ENCODE data around the gene TMEM43.
A peak's percentile ranks its signal among the peaks of the same experiment; 100 is the strongest.

The TMEM43 gene

DNA sequence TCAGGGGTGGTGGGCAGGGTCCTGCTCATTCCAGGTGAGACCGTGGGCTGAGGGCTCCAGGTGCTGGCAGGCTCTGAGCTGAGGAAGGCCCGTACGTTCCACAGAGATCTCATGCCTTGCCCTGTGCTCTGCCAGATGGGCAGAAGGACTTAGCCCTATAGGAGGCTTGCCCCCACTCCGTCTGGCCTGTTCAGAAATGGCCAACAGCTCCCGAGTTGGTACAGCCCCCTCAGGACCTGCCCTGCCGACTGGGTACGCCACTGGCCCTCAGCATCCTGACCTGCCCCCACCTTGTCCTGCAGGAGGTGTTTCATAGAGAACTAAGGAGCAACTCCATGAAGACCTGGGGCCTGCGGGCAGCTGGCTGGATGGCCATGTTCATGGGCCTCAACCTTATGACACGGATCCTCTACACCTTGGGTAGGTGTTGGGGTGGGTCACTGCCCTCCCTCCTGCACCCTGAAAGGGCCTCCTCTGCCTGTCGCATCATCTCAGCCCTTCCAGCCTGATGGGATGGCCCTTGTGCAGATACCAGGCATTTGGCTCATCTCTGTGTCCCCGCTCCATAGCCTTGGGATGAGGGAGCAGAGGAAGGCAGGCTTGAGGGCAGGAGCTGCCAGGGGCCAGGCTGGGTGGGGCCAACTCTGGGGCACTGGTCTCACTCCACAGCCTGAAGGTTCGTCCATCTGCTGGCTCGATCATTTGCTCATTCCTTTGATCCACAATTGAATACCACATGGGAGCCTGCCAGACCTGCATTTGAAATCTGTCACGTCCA, 14.2 kb downstream of the TMEM43 start:
- DNase-seq, result no peak

- no peak for DNase-seq
These were observed 14.9 kb downstream of the TMEM43 start for GRCh38 chr3:14139771-14140170.

- no peak for DNase-seq
These were observed 15.8 kb downstream of the TMEM43 start for GRCh38 chr3:14140668-14141067.

DNA sequence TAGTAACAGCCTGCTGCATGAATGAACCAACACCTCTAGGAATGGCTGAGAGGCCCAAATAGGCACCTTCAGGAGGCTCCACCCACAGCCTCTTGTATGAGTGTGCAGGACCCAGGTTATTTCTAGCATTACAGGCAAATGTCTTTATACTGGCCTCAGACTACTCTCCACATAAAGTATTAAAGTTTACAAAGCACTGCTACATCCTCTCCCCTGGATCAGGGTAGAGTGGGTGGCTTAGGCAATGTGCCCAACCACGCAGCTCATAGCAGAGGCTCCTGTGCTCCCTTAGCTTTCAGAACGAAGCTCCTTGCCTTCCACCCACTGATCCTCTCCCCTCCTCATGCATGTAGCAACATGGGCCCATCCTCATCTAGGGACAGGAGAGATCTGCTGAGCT, 16.3 kb downstream of the TMEM43 start:
- DNase-seq, result no peak

- DNase-seq, result no peak
These were observed 16.9 kb downstream of the TMEM43 start for GRCh38 chr3:14141602-14142341.

DNA sequence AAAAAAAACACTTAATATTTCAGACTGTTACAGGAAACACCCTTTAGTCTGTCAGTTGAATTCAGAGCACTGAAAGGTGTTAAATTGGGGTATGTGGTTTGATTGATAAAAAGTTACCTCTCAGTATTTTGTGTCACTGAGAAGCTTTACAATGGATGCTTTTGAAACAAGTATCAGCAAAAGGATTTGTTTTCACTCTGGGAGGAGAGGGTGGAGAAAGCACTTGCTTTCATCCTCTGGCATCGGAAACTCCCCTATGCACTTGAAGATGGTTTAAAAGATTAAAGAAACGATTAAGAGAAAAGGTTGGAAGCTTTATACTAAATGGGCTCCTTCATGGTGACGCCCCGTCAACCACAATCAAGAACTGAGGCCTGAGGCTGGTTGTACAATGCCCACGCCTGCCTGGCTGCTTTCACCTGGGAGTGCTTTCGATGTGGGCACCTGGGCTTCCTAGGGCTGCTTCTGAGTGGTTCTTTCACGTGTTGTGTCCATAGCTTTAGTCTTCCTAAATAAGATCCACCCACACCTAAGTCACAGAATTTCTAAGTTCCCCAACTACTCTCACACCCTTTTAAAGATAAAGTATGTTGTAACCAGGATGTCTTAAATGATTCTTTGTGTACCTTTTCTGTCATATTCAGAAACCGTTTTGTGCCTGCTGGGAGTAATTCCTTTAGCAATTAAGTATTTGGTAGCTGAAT, 17.9 kb downstream of the TMEM43 start:
- no peak for DNase-seq

- DNase-seq, result no peak
These were observed 18.7 kb downstream of the TMEM43 start for GRCh38 chr3:14143271-14144225.

- peak; percentile 75 for DNase-seq
These were observed 19.7 kb downstream of the TMEM43 start for GRCh38 chr3:14144423-14145075.

- no peak for DNase-seq
These were observed 20.4 kb downstream of the TMEM43 start for GRCh38 chr3:14145236-14145635.

DNA sequence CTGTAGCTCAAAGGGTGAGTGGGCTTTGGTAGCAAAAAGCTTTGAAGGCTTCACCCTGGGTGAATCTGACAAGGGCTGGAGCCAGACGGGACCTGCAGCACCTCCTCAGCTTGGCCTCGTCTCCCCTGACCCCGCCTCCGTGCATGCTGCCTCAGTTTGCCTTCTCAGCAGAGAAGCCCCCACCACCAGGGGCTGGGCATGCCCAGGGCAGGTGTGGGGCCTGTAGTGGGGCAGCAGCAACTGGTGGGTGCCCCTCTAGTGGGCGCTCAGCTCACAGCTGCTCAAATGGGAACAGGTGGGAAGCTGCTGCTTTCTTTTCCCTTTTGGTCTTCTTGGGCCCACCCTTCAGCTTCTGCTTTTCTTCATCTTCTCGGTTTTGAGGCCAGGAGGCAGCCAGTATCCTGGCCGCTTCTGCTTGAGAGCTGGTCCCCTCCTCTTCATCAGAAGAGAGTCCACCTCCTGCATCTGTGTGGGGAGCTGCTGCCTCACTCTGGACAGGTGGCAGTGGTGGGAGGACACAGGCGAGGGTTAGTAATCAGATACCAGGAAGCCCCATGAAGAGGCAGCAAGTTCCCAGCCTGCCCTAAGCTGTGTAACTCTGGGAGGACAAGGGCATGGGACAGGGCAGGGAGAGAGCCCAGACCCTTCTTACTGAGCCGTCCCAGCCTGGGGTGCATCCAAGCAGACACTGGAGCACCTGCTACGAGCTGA, 21.0 kb downstream of the TMEM43 start:
- no peak for DNase-seq

DNA sequence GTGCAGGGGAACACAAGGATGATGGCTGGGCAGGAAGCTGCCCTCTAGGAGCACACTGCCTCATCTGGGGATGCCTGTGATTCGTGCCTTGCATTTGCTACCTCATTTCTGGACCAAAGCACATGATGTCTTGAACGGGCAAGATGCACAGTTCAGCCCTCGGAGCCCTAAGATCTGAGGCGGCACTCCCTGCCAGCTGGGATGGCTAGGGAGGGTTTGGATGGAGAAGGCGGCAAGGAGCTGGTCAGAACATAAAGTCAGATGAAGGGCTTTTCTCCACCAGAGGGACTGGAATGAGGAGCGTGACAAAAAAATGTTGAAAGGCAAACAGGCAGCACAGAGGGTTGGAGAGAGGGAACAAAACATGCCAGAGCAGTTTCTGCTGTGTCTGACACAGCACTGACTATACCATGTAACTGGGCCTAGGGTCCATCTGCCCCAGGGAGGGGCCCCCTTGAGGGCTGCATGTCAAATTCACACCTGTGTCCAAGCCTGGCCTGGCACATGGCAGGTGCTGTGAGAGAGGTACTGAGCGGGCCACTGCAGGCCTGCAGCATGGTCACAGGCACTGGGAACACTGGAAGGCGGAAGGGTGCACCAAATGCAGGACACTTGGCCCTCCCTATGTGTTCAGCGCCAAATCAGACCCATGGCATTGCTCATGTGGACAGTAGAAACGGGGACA, 21.7 kb downstream of the TMEM43 start:
- DNase-seq, result no peak

- no peak for DNase-seq
These were observed 22.2 kb downstream of the TMEM43 start for GRCh38 chr3:14147066-14147435.

DNA sequence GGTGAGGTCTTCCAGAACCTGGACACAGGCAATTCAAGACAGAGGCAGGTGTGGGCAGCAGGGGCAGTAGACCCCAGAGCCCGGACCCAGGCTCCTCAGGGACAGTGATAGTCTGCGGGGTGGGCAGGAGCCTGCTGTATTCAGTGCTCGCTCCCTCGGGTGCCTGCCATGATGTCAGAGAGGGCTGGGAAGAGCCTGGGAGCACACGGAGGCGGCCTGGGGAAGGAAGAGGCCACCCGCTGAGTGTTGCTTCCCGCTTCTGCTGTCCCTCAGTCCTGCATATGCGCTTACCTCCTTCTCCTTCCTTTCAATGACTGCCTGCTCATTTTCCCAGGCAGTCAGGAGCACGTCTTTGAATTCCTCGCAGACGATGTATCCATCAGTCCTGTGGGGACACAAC, 22.8 kb downstream of the TMEM43 start:
- DNase-seq, result no peak

GRCh38 chr3:14148041-14148985, 23.5 kb downstream of the TMEM43 start:
- no peak for DNase-seq

DNA sequence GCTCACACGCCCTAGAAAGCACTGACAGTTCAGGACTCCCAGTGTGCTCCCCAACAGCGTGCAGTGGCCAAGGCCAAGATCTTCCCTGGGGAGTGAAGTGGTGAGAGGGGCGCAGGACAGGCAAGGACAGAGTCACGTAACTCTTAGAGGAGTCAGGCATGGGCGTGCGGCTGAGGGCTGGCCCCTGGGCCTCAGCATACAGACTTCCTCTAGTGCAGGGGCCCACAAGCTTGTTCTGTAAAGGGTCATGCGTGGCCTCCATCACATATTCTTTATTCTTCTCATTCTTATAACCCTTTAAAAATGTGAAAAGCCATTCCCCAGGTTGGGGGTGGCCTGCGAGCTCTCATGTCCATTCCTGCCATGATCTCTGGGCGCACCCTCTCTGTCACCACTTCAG, 25.2 kb downstream of the TMEM43 start:
- DNase-seq, result no peak

GRCh38 chr3:14150491-14151230, 25.8 kb downstream of the TMEM43 start:
- DNase-seq, result no peak

- no peak for DNase-seq
These were observed 26.7 kb downstream of the TMEM43 start for GRCh38 chr3:14151471-14152083.

DNA sequence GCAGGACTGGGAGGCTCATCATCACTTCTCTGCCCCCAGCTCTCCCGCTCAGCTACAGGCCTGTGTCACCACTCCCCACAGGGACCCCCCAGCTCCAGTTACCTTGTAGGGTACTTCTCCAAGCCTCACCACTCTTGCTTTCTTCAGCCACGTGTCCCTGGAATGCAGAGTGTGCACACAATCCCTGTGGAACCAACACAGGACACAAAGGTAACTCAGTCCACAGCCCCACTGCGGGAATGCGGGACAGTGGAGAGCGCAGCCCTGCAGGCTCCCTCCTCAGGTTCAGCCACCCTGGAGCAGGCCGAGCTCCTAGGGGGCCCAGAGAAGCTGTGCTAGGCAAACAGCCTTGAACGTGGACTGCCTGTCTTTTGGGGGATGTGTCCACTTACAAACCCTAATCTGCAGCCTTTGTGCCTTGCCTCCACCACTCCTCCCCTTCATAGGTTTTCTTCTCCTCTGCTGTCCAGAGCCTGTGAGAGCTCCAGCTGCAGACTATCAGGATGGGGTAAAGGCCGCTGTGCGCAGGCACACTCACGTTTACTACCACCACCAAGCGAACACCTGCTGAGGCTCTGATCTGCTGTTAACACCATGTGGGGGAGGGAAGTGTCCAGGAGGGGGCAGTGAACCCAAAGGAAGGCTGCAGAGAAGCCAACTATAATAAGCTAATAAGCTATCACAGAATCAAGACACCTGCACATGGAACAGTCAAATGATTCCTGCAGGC, 27.5 kb downstream of the TMEM43 start:
- DNase-seq, result no peak
